Activated CD8-positive, alpha-beta T cell treated with anti-CD3 and anti-CD28 coated beads for 36 hours (primary cell): ENCODE measurements around the gene SLC6A13. TPM values are rescaled to one million over a fixed set of nuclear protein-coding genes. Genes with fewer than 3 reads are reported as not detected.

Source experiments
- ATAC-seq: fragments of 200-7000 bp; cut with Tn5 transposase; one replicate; pipeline ENCODE4 v1.10.0; 2021; ENCODE audit warnings: mild to moderate bottlenecking, moderate library complexity
- CTCF ChIA-PET: fragments of 350-600 bp; sonication (Branson Sonifier 250); formaldehyde crosslinking; loops from one replicate; lab custom pipeline; 2021; ENCODE audit warnings: antibody characterized with exemption; lab: Charles Lee
- POLR2A ChIA-PET: fragments of 350-600 bp; sonication (Branson Sonifier 250); formaldehyde crosslinking; loops from one replicate; lab custom pipeline; 2021; ENCODE audit warnings: antibody characterized with exemption; lab: Charles Lee
- DNase-seq: peaks from one replicate; pipeline ENCODE4 v3.0.0-alpha.2; 2020
- H3K27ac Mint-ChIP-seq: one replicate; pipeline ENCODE4 v1.8.0; 2021; ENCODE audit warnings: mild to moderate bottlenecking, mixed read lengths
- H3K27me3 Mint-ChIP-seq: one replicate; pipeline ENCODE4 v1.8.0; 2021; ENCODE audit warnings: mixed read lengths
- H3K36me3 Mint-ChIP-seq: one replicate; pipeline ENCODE4 v1.8.0; 2021; ENCODE audit warnings: low read depth, mixed read lengths
- H3K4me1 Mint-ChIP-seq: one replicate; pipeline ENCODE4 v1.8.0; 2021; ENCODE audit warnings: low read depth, mixed read lengths
- H3K4me3 Mint-ChIP-seq: one replicate; pipeline ENCODE4 v1.8.0; 2021; ENCODE audit warnings: mild to moderate bottlenecking, moderate library complexity, mixed read lengths
- H3K9me3 Mint-ChIP-seq: one replicate; pipeline ENCODE4 v1.8.0; 2021; ENCODE audit warnings: mixed read lengths
- CTCF ChIP-seq: fragments of 200-600 bp; IDR thresholded peaks from one replicate; pipeline ENCODE4 v1.8.0; 2022; ENCODE audit warnings: antibody characterized with exemption, mild to moderate bottlenecking
- intact Hi-C: fragments of 100-400 bp; cut with micrococcal nuclease; formaldehyde crosslinking; loops from one replicate; pipeline ENCODE4 v1.10.0; 2022
- total RNA-seq, 2 experiments: library from RNA; stranded (reverse); gene quantifications; one replicate each; pipeline ENCODE4 v1.2.3, GENCODE V29; 2021

SLC6A13 gene
- total RNA-seq, 2 experiments from 2014 or later, result not detected

GRCh38 chr12:264269-264668 lies 1.6 kb upstream of the SLC6A13 start:
- no peak for TF ChIP-seq CTCF
- intact Hi-C loops, result no loop called here
- CTCF ChIA-PET, result interaction anchor here (0.9 kb wide), 1 partner anchor 58 kb away, joined by 4 read pairs; no protein-coding TSS in a partner anchor
- no peak overlapping the region for H3K4me3 Mint-ChIP-seq
- H3K27ac Mint-ChIP-seq, result no peak overlapping the region
- no peaks in the 10 kb centered on the region for H3K36me3 Mint-ChIP-seq
- peaks cover 20% of the 10 kb centered on the region for H3K4me1 Mint-ChIP-seq
- H3K9me3 Mint-ChIP-seq, result no peaks in the 10 kb centered on the region
- POLR2A ChIA-PET, result interaction anchor here (0.9 kb wide), 1 partner anchor 17 kb away, joined by 3 read pairs; no protein-coding TSS in a partner anchor
- ATAC-seq (no peak), DNase-seq (no peak)
- H3K27me3 Mint-ChIP-seq, result no peaks in the 10 kb centered on the region

- ChIA-PET CTCF (interaction anchor here (0.9 to 1.1 kb wide), 2 partner anchors 28 to 59 kb away, joined by 3 to 4 read pairs; no protein-coding TSS in a partner anchor), POLR2A (interaction anchor here (0.9 kb wide), 1 partner anchor 18 kb away, joined by 3 read pairs; no protein-coding TSS in a partner anchor)
- Mint-ChIP-seq H3K27ac (no peak overlapping the region), H3K4me3 (no peak overlapping the region), H3K4me1 (peaks cover 20% of the 10 kb centered on the region), H3K36me3 (no peaks in the 10 kb centered on the region), H3K27me3 (no peaks in the 10 kb centered on the region), H3K9me3 (no peaks in the 10 kb centered on the region)
- TF ChIP-seq CTCF, result no peak
- DNase-seq (no peak), ATAC-seq (no peak)
- intact Hi-C loops, result no loop called here
Measured at GRCh38 chr12:263574-263973, 938 bp upstream of the SLC6A13 start.

GRCh38 chr12:262113-262512 lies 523 bp downstream of the SLC6A13 start:
- Mint-ChIP-seq H3K27me3 (peaks cover 4% of the 10 kb centered on the region), H3K4me3 (no peak overlapping the region), H3K4me1 (peaks cover 20% of the 10 kb centered on the region), H3K36me3 (no peaks in the 10 kb centered on the region), H3K9me3 (no peaks in the 10 kb centered on the region), H3K27ac (no peak overlapping the region)
- ATAC-seq (no peak), DNase-seq (no peak)
- TF ChIP-seq CTCF, result no peak
- intact Hi-C loops, result no loop called here
- CTCF ChIA-PET, result no interaction called here
- POLR2A ChIA-PET, result interaction anchor here (0.6 to 0.7 kb wide), 3 partner anchors 14 to 672 kb away, joined by 3 to 7 read pairs (median 3); no protein-coding TSS in a partner anchor

- no peak overlapping the region for H3K4me3 Mint-ChIP-seq
- no peak for DNase-seq
- CTCF ChIA-PET, result no interaction called here
- H3K9me3 Mint-ChIP-seq, result no peaks in the 10 kb centered on the region
- POLR2A ChIA-PET, result interaction anchor here (0.7 kb wide), 1 partner anchor 12 kb away, joined by 3 read pairs; no protein-coding TSS in a partner anchor
- no peak for TF ChIP-seq CTCF
- no peaks in the 10 kb centered on the region for H3K4me1 Mint-ChIP-seq
- intact Hi-C loops, result no loop called here
- ATAC-seq, result no peak
- H3K36me3 Mint-ChIP-seq, result no peaks in the 10 kb centered on the region
- no peak overlapping the region for H3K27ac Mint-ChIP-seq
- peaks cover 20% of the 10 kb centered on the region for H3K27me3 Mint-ChIP-seq
Measured at GRCh38 chr12:257521-258321, 4.9 kb downstream of the SLC6A13 start.

GRCh38 chr12:256958-257357 lies 5.7 kb downstream of the SLC6A13 start:
- no peaks in the 10 kb centered on the region for H3K9me3 Mint-ChIP-seq
- POLR2A ChIA-PET, result no interaction called here
- no peak for ATAC-seq

More at GRCh38 chr12:256958-257357, 5.7 kb downstream of the SLC6A13 start:
- Mint-ChIP-seq H3K4me3 (no peak overlapping the region), H3K4me1 (no peaks in the 10 kb centered on the region), H3K36me3 (no peaks in the 10 kb centered on the region), H3K27ac (no peak overlapping the region), H3K27me3 (peaks cover 20% of the 10 kb centered on the region)
- CTCF ChIA-PET, result no interaction called here
- DNase-seq, result no peak
- intact Hi-C loops, result no loop called here
- TF ChIP-seq CTCF, result no peak
